Right cardiac atrium (tissue), 5 donors: Measurements from ENCODE around the gene PREX1. TPM values are rescaled to one million over a fixed set of nuclear protein-coding genes. Genes with fewer than 3 reads are reported as not detected.

Experiments used
- ATAC-seq, 2 donors: fragments of 200-7000 bp; cut with Tn5 transposase; one replicate each; pipeline versions ENCODE4 v1.8.0 to v1.9.1; 2020; ENCODE audit warnings: moderate library complexity in 2 of 2, mild to moderate bottlenecking in 1 of 2
- DNase-seq, 3 donors: peaks; one replicate each; pipeline ENCODE4 v3.0.0-alpha.2; 2020
- H3K27ac ChIP-seq: one replicate; pipeline ENCODE4 v1.5.1; 2013; ENCODE audit warnings: mild to moderate bottlenecking, low read length, control low read depth, moderate library complexity
- H3K27me3 ChIP-seq: one replicate; pipeline ENCODE4 v1.6.1; 2013; ENCODE audit not compliant: control insufficient read depth, insufficient read depth
- H3K4me1 ChIP-seq: one replicate; pipeline ENCODE4 v1.6.1; 2013; ENCODE audit warnings: low read length; ENCODE audit not compliant: control insufficient read depth, insufficient read depth
- H3K4me3 ChIP-seq: one replicate; pipeline ENCODE4 v1.5.1; 2013; ENCODE audit warnings: low read length, control low read depth
- H3K9me3 ChIP-seq: one replicate; pipeline ENCODE4 v1.6.1; 2013; ENCODE audit warnings: low read length; ENCODE audit not compliant: control insufficient read depth
- WGBS: extraction: QIAGEN DNeasy Blood & Tissue Kit; methylation state at CpG from one replicate; pipeline ENCODE4 v1.1.7; 2013; 5-methylcytosine and 5-hydroxymethylcytosine counted together
- intact Hi-C, 4 donors: fragments of 100-400 bp; cut with DNase I; formaldehyde crosslinking; loops; one replicate each; pipeline versions ENCODE4 v1.11.0 to v1.14.0; 2022 to 2023
- polyA plus RNA-seq: library from polyadenylated mRNA; stranded (reverse); fragments of 200-250 nt; gene quantifications from one replicate; pipeline ENCODE4 v1.2.3, GENCODE V29; 2013
- total RNA-seq, 4 donors: library from RNA; stranded (reverse); fragmentation: NEBNext Ultra II Directional; extraction: Animal tissue kit (Norgen Biotek cat#: 25700); gene quantifications; one replicate each; pipeline ENCODE4 v1.2.1, GENCODE V29; 2021
- donor health status: healthy with polysubstance abuse.
- donor health status: DM: no; HTN: yes; CAD: no.
- donor health status: DM: no; HTN: no; CAD: no.
- donor health status: DM: no; HTN: yes; CAD: no; lungs with severe emphysema.
- donor health status: DM: yes; HTN: yes; CAD: no.

The PREX1 gene
- total and polyA plus RNA-seq, 5 donors = 9.0 to 16.2 (median 13.9) TPM

DNA sequence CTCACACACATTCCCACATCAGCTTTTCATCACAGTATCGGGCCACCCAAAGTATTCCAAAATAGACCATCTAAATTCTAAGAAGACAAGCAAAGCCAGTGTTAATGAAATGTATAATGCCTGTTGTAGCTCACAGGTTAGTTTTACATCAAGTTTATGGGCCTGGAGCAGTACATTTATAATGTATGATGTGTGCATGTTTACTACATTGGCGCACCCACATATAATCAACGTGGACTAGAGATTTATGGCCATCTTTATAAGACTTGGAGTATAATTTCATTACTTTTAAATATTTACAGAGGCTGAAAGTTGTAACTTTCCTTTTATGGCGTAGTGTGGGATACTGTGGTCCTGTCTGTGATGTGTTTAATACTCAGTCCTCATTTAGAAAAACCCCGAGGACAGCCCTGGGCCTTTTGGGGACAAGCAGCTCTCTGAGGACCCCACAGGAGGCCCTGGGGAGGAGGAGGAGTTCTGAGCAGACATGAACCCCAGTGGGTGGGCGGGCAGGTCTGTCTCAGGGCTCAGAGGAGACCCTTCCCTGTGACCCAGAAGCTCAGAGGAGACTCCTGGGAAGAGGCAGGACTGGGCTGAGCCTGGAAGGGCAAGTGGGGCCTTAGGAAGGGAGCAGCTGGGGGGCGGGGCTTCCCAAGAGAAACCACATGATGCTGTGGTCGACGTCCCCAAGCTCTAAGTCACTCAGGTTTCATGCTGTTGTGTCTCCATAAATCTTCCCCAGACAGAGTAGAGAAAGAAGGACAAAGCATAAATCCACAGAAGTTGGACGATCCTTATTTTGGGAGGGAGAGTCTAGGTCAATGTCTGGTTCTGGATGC lies 232.1 kb downstream of the PREX1 start:
- peak in 1 of 3 donors; percentile 15 for DNase-seq
- ATAC-seq = no peak
- no peaks in the 10 kb centered on the region for H3K4me1 ChIP-seq
- H3K9me3 ChIP-seq = no peaks in the 10 kb centered on the region
- no peak overlapping the region for H3K27ac ChIP-seq
- intact Hi-C loops = no loop called here
- H3K27me3 ChIP-seq = no peaks in the 10 kb centered on the region
- 81% methylated on average over 10 of the region's 10 CpGs for WGBS
- no peak overlapping the region for H3K4me3 ChIP-seq

DNA sequence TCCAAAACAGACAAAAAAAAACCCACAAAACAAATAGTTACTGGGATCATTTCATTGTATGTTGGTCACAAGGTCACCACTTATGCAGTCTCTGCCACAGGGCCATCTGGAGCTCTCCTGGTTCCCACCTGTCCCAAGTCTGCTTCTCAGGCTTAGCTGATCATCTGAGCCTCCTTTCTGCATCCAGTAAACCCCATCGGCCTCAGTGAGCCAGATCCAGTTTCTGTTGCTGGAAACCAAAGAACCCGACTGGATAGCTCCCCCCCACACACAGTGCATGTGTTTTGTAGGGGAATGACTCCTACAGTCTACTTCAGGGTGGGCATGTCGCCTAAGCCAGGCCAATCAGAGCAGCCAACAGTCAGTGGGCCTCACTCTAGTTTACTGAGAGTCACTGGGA lies 233.3 kb downstream of the PREX1 start:
- H3K27me3 ChIP-seq = no peaks in the 10 kb centered on the region
- no peak overlapping the region for H3K4me3 ChIP-seq
- ATAC-seq (no peak), DNase-seq (no peak)
- H3K9me3 ChIP-seq = no peaks in the 10 kb centered on the region
- no peaks in the 10 kb centered on the region for H3K4me1 ChIP-seq
- 80% methylated on average over 3 of the region's 3 CpGs for WGBS
- no peak overlapping the region for H3K27ac ChIP-seq
- intact Hi-C loops = no loop called here

DNA sequence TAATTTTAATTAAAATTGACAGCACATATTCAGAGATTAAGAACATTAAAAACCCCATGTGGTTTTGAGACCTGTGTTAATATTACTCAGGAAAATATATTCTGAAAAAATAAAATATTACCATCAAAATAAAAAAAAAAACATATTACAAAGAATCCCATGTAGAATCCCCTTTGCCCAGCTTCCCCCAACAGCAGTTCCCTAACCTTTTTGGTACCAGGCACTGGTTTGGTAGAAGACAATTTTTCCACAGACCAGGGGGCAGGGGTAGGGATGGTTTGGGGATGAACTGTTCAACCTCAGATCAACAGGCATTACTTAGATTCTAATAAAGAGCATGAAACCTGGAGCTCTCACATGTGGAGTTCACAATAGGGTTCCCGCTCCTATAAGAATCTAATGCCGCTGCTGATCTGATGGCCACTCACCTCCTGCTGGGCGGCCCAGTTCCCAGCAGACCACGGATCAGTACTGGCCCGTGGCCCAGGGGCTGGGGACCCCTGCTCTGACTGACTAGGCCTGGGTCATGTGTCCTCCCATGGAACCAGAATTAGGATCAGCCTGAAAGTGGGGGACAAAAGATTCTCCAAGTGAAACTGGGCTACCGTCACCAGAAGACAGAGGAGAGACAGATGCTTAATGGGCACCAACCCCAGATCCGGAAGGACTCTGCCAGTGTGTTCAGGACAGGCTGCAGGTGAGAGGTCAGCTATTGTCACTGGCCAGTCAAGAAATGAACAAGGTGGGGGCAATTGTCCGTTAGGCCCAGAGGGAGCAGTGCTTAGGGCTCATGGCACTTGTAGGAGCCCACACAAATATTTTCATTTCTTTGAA lies 235.5 kb downstream of the PREX1 start:
- ATAC-seq (no peak), DNase-seq (no peak)
- Histone ChIP-seq H3K9me3 (no peaks in the 10 kb centered on the region), H3K4me3 (no peak overlapping the region), H3K4me1 (no peaks in the 10 kb centered on the region), H3K27ac (no peak overlapping the region), H3K27me3 (no peaks in the 10 kb centered on the region)
- intact Hi-C loops = no loop called here
- WGBS = 90% methylated on average over 8 of the region's 8 CpGs

DNA sequence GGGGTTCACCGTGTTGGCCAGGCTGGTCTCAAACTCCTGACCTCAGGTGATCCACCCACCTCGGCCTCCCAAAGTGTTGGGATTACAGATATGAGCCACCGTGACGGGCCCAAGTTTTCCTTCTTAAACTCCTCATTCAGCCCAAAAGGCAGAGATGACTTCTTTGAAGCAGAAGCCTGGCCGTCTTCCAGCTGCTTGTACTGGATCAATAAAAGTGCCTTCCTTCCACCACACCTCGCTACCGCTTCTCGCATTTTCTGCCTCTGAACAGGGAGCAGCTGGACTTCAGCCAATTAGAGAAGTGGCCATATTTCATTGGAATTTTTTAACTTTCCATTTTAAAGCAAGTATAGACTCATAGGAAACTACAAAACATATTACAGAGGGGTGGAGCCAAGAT lies 241.1 kb downstream of the PREX1 start:
- H3K4me3 ChIP-seq = no peak overlapping the region
- ATAC-seq = no peak
- no peaks in the 10 kb centered on the region for H3K27me3 ChIP-seq
- no peak for DNase-seq
- no peak overlapping the region for H3K27ac ChIP-seq
- H3K4me1 ChIP-seq = no peaks in the 10 kb centered on the region
- WGBS = 77% methylated on average over 8 of the region's 8 CpGs
- intact Hi-C loops = no loop called here
- peaks cover 2% of the 10 kb centered on the region for H3K9me3 ChIP-seq

DNA sequence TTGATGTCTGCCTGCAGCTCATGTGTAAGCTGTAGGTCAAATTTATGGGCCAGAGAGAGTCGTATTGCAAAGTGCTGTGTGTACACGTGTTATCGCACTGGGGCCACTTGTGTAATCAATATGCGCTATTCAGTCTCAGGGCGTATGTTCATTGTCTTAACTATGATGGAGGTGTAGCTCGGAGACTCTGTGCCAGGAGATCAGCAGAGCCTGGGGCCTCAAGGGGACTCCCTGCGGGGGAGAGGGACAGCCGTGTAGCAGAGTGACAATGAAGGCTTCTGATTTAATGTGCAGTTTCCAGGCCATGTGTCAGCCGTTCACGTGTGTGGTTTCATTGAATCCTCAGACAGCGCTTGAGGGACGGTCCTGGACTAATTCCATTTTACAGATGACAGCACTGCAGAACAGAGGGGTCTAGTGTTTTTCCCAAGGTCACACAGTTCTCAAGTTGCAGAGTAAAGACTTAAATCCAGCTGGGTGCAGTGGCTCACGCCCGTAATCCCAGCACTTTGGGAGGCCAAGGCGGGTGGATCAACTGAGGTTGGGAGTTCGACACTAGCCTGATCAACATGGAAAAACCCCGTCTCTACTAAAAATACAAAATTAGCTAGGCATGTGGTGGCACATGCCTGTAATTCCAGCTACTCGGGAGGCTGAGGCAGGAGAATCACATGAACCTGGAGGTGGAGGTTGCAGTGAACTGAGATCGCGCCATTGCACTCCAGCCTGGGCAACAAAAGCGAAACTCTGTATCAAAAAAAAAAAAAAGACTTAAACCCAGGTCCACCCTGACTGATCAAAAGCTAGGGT lies 242.5 kb downstream of the PREX1 start:
- 67% methylated on average over 21 of the region's 21 CpGs for WGBS
- ATAC-seq (peak; percentile 37 to 71), DNase-seq (no peak)
- Histone ChIP-seq H3K4me3 (no peak overlapping the region), H3K27ac (no peak overlapping the region), H3K27me3 (no peaks in the 10 kb centered on the region), H3K9me3 (peaks cover 2% of the 10 kb centered on the region), H3K4me1 (no peaks in the 10 kb centered on the region)
- intact Hi-C loops = no loop called here

DNA sequence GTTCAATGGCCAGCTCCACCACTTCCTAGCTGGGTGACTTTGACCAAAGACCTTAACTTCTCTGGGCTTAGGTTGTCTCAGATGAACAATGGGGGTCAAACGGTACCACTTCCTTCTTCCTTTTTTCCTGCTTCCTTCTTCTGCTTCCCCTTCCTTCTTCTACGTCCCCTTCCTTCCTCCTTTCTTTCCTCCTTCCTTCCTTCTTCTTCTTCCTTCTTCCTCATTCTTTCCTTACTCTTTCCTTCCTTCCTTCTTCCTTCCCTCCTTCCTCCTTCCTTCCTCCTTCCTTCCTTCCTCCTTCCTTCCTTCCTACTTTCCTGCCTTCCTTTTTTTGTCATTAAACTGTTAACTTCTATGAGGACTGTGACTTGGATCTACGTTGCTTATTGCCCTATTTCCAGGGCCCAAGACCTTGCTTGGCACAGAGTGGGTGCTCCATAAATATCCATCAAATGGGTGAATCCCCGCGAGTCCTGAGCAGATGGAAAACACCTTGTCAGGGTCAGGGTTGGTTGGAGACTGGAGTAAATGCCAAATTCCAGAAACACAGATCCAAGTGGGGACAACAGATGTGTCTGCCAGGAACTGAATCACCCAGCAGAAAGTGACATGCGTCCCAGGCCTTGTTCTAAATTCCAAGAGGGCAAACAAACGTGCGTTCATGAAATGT lies 243.3 kb downstream of the PREX1 start:
- Histone ChIP-seq H3K4me1 (no peaks in the 10 kb centered on the region), H3K27ac (no peak overlapping the region), H3K4me3 (no peak overlapping the region), H3K27me3 (no peaks in the 10 kb centered on the region), H3K9me3 (peaks cover 2% of the 10 kb centered on the region)
- ATAC-seq = peak; percentile 16 to 52
- intact Hi-C loops = no loop called here
- WGBS = 57% methylated on average over 8 of the region's 8 CpGs
- no peak for DNase-seq

DNA sequence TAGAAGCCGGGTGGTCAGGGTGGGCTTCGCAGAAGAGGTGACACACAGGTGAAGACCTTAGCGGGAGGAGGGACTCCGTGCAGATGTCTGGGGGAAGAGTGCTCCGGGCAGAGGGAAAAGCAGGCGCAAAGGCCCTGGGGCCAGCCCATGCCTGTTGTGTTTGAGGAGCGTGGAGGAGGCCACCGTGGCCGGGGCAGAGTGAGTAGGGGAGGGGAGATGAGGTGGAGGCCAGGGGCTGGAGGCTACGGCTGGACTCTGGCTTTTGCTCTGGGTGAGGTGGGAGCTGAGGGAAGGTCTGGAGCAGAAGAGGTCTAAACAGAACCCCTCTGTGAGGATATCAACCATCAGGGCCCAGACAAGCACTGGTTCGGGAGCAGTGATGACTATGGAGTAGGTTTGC lies 244.0 kb downstream of the PREX1 start:
- Histone ChIP-seq H3K4me3 (no peak overlapping the region), H3K27me3 (no peaks in the 10 kb centered on the region), H3K9me3 (peaks cover 2% of the 10 kb centered on the region), H3K27ac (no peak overlapping the region), H3K4me1 (no peaks in the 10 kb centered on the region)
- no peak for ATAC-seq
- 92% methylated on average over 11 of the region's 11 CpGs for WGBS
- peak in 1 of 3 donors; percentile 30 for DNase-seq
- intact Hi-C loops = no loop called here

DNA sequence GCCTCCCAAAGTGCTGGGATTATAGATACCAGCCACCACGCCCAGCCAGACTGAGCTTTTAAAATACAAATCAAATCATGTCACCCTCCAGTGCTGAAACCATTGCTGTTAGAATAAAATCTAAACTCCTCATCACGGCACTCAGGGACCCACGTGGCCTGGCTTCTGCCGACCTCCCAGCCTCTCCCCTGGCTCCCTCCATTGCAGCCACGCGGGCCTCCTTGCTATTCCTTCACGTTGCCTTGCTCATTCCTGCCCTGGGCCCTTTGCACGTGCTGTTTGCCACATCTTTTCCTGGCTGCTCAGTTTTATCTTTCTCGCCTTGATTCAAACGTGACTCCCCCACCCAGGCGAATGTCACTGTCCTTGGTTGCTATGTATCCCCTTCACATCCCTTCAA lies 244.6 kb downstream of the PREX1 start:
- ATAC-seq (no peak), DNase-seq (no peak)
- 84% methylated on average over 11 of the region's 11 CpGs for WGBS
- intact Hi-C loops = no loop called here
- Histone ChIP-seq H3K4me1 (no peaks in the 10 kb centered on the region), H3K27me3 (no peaks in the 10 kb centered on the region), H3K9me3 (peaks cover 2% of the 10 kb centered on the region), H3K4me3 (no peak overlapping the region), H3K27ac (no peak overlapping the region)

DNA sequence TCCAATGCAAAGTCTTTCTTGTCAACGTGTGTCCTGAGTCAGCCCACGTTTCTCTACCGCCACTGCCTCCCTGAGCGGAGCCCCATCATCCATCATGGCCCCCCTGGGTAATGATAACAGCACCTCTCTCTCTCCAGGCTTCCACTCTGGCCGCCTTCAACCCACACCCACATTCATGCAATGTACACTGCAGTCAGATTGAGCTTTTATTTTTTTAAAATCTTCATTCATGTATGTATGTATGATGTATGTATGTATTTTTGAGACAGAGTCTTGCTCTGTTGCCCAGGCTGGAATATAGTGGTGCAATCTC lies 245.2 kb downstream of the PREX1 start:
- Histone ChIP-seq H3K27me3 (no peaks in the 10 kb centered on the region), H3K27ac (no peak overlapping the region), H3K4me1 (no peaks in the 10 kb centered on the region), H3K4me3 (no peak overlapping the region), H3K9me3 (peaks cover 2% of the 10 kb centered on the region)
- no peak for DNase-seq
- WGBS = 39% methylated on average over 5 of the region's 5 CpGs
- ATAC-seq = no peak
- intact Hi-C loops = no loop called here

DNA sequence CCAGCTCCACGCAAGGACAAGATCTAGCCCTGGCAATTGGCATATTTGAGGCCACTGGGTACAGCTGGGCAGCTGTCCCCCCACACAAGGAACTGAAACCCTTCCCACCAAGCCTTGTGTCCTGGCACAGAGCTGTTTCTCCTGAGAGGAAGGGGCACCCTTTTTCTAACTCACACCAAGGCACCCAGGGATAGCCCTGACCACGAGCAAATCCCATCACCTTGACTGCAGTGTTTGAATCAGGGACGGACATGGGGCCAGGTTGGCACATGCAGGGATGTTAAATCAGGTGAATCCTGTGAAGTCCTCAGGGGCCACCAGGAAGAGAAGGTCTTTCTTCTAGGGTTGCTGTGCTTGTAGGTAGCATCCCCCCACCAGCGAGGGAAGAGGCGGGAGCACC lies 246.6 kb downstream of the PREX1 start:
- 84% methylated on average over 5 of the region's 5 CpGs for WGBS
- DNase-seq (no peak), ATAC-seq (no peak)
- intact Hi-C loops = no loop called here
- H3K4me3 ChIP-seq = no peak overlapping the region
- no peaks in the 10 kb centered on the region for H3K4me1 ChIP-seq
- H3K27me3 ChIP-seq = no peaks in the 10 kb centered on the region
- peaks cover 2% of the 10 kb centered on the region for H3K9me3 ChIP-seq
- no peak overlapping the region for H3K27ac ChIP-seq
